NK-92 (cell line): ENCODE measurements around the gene BCDIN3D.
"Not testable (repeated sequence)": the region's sequence is repeated elsewhere in the genome, so short reads cannot be mapped to it uniquely, and the experiment has no call there.

Source experiments
- DNase-seq: peaks from one replicate; lab custom pipeline; 2025; ENCODE audit not compliant: unreplicated experiment; lab: John Stamatoyannopoulos, UW

Gene BCDIN3D

DNA sequence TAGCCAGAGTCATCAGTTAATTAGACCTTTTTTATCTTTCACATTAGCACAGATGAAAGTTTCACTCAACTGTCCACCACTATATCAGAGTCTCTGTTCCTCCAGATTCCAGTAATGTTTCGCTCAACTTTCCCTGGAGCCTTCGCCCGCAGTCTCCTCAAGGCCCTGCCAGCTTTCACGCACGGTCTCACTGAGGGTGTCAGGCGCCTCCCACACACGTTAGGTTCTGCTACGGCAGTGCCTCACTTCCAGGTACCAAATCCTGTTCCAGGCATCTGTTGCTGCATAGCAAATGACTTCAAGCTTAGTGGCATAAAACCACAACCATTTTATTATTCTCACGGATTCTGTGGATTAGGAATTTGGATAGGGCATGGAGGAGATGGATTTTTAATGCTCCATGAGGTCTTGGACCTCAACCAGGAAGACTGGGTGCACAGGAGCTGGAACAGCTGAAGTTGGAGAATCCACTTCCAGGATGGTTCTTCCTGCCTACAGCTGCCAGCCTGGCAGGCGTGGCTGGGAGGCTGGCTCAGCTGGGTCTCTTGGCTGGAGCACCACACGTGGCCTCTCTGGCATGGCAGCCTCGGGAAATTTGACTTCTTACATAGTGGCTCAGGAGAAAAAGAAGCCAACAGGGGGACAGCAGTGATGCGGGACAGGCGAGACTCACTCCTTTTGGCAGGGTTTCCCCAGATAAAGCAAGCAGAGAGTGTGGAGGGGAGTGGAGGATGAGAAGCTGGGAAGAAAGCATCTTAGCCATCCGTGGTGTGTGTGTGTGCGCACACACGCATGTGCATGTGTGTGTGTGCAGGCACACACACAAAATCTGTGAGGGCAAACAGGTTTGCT, 21.3 kb upstream of the BCDIN3D start:
- DNase-seq: no peak

DNA sequence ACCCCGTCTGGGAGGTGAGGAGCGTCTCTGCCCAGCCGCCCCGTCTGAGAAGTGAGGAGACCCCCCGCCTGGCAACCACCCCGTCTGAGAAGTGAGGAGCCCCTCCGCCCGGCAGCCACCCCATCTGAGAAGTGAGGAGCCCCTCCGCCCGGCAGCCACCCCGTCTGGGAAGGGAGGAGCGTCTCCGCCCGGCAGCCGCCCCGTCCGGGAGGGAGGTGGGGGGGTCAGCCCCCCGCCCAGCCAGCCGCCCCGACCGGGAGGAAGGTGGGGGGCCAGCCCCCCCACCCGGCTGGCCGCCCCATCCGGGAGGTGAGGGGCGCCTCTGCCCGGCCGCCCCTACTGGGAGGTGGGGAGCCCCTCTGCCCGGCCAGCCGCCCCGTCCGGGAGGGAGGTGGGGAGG, 18.0 kb upstream of the BCDIN3D start:
- not testable (repeated sequence) for DNase-seq

DNA sequence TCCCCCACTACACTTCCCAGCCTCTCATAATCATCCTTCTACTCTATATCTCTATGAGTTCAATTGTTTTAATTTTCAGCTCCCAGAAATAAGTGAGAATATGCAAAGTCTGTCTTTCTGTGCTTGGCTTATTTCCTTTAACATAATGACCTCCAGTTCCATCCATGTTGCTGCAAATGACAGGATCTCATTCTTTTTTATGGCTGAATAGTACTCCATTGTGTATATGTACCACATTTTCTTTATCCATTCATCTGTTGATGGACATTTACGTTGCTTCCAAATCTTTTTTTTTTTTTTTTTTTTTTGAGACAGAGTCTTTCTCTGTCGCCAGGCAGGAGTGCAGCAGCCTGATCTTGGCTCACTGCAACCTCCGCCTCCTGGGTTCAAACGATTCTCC, 13.0 kb upstream of the BCDIN3D start:
- not testable (repeated sequence) for DNase-seq

DNA sequence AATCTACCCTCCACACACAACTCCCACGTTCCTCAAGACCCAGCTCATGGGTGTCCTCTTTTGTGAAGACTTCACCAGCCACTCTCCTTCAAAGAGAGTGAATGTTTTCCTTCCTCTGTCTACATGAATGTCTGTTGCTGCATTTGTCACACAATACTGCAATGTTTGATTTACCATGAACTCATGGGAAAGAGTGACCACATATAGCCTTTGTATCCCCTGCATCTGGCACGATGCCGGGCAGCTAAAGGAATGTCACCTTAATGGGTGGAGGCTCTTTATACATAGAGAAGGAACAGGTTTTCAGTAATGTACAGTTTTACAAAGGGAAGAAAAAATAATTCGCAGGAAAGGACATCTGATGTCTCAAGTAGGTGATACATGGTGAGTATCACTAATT, 12.1 kb upstream of the BCDIN3D start:
- DNase-seq: no peak

DNA sequence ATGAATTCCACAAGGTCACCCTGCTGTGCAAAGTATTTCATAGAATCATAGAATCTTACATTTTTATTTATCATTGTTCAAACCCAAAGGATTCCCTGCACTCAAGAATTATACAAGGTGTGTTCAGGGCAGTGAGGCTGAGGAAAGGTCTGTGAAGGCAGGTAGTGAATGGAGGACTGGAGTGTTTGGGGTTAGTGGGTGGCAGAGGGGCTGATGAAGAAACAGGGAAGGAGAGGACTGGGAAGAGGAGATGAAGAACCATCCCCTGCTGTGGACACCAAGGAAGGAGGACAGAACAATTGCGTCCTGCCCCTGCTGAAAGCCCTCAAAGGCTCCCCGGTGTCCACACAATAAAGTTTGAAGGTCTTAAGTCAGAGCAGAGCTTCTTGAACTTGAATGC, 10.8 kb upstream of the BCDIN3D start:
- DNase-seq: no peak

DNA sequence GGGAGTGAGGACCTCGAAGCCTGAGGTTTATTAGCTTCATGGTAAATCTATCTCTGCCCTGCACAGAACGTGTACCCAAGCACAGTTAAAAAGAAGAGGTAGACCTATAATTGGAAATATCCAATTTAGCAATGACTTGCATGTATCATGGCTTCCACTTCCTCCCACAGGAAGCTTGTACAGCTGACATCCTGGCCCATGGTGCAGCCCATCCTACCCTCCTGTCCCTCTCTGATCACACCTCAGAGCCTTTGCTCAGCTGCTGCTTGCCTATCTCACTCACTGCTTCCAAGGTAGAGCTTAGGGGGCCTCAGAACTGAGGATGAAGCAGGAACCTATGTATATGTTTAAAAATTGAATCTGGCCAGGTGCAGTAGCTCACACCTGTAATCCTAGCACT, 4.3 kb upstream of the BCDIN3D start:
- no peak for DNase-seq

DNA sequence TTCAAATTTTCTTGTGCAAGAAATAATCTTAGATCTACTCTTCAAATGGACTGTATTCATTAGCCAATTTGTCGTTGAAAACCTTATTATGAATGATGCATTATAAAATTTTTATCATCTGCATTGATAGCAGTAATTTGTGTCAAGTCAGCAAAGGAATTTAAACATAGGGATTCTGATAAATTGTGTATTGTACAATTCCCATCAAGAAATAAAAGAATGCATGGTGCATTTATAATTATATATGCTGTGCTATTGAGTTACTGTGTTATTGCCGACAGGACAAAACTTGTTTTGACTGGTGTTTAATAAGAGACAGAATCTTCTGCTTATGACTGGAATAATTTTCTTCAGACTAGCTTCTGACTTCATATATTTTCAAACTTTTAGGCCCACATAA, 3.1 kb upstream of the BCDIN3D start:
- no peak for DNase-seq

DNA sequence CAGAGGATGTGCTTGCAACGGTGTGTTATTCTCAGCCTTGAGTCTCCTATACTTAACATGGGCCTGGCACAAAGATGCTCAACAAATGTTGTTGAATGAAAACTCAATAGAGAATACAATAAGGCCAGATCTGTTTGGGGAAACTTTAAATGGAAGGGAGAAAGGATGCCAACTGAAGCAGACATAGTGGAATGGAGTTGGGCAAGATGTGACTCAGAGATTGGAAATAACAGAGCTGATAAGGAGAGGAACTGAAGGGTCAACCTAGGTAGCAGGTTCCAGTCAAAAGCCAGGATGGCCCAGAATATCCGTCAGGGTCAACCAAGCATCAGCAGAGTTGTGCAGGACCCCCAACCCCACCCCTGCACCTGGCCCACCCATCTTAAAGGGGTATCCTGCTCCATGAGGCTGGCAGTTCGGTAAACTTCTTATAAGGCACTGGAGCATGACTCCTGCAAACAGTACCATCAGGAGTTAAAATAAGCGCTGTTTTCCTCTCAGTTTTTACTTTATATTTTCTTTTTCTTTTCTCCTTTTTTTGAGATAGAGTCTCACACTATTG, 1.1 kb upstream of the BCDIN3D start:
- no peak for DNase-seq

DNA sequence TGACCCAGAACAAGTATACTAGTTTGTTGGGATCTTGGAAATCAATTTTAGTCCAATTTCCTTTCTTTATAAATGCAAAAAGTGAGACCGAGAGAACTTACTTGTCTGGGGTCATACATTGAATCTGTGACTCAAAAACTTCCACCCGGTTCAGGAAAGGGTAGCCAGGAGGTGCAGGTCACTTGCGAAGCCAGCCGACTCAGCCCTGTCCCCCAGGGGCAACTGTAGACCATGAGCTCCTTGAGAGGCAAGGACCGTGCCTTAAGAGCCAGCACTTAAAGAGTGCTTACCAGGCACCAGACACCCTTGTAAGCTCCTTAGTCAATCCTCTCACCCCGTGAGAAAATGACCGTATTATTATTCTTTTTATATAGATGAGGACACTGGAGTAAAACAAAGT, 505 bp upstream of the BCDIN3D start:
- no peak for DNase-seq

DNA sequence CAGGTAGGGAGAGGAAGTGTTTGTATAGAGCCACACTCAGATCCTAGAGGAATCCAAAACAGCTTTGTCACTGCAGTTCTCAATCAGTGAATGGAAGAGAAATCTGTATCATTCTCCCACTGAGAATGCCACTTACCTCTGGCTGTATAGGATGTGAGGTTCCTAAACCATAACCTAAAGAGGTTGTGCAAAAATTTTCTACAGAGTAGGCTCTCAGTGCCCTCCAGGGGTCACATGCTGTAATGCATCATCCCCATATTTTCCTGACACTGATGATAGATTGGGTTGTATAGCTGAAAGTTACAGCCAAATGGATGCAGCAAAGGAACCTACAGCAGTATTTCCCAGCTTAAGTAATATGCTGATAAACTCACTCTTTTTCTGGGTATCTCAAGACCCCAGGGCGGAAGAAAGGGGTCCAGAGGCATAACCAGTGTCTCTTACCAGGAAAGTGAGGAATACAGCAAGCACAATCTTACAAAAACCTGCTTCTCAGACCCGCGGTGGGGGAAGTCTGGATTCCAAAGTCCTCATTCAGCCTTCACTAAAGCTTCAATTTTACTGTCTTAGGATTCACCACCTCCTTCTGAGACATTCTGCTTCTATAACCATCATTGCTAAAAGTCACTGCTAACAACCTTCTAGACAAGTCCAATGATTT, 3.8 kb downstream of the BCDIN3D start:
- DNase-seq: no peak

DNA sequence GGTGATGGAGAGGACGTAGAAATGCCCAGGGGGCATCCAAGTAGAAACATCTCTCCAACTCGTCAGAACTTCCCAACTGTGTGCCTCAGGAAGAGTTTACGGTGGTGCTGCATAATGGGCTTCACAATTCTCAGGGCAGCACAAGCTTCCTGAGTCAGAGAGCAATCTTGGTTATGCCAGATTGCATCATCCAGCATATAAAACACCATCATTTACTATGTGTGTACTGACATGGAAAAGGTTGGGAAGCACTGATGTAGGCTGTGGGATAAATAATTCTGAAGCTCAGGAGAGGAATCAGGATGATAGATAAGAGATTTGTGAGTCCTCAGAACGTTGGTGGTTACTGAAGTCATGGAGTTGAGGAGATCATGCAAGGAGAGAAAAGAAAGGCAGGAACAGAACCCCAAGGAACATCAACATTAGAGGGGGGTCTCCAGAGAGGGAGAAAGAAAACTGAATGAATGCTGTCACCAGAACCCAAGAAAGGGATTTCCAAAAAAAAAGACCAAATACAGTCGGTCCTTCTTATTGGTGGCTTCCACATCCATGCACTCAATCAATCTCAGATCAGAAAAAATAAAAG, 10.0 kb downstream of the BCDIN3D start:
- DNase-seq: no peak

DNA sequence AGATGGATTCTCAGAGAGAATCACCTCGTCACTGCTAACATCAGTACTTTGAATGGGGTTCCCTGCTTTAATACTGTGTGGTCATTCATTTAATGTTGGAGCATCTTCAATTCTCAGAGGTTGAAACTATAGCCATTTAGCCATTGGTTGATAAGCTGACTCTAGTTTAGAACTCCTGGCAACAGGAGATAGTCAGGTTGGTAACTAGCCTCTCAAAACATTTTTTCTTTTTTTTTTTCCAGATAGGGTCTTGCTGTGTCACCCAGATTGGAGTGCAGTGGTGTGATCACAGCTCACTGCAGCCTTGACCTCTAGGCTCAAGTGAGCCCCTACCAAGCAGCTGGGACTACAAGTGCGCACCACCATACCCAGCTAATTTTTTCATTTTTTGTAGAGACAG, 11.2 kb downstream of the BCDIN3D start:
- DNase-seq: no peak

DNA sequence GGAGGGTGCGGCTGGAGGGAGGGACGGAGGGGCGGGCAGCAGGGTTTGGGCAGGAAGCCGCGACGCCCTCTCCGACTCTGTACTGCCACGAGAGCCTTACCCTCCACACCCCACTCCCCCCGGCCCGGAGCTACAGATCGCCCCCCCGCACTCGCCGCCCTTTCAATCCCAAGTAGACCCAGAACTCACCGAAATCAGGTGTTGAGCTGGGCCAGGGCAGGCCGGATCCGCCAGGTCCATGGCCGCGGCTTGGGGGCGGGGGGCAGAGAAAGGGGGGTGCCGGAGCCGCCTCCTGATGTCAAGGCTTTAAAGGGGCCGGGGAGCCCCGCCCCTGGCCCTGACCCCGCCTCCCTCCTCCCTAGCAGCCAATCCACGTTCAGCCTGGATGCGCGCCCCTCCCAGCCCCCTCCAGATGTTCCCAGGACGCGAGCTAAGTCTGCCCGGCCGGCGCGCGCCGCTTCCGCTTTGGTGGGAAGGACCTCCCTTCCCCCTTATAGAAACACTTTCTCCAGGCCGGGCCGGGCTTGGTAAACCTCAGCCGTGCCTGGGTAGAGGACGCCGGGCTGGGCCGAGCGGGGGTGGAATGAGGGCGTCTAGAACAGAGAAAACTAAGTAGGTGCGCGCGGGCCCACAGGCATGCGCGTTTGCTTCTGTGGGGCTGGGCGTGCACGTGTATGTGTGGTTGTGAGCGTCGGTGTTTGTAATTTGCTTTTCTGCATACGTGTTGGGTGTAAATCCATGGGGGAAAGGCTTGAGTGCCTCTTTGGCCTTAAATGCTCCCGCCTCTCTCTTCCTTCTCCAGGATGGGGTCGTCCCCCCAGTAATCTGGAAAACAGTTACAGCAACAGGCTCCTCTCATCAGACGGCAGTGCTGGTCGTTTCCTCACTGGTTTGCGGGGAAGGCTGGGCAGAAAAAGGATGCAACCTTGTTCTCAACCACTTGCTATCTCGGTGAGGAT, 14.5 kb downstream of the BCDIN3D start, which contains the start of gene NCKAP5L:
Gene NCKAP5L (minus strand): TSS at position 281 of the 959 bp plus-strand sequence. CDS start 24,369 bp downstream, outside the sequence.
- DNase-seq: peak; percentile 63

DNA sequence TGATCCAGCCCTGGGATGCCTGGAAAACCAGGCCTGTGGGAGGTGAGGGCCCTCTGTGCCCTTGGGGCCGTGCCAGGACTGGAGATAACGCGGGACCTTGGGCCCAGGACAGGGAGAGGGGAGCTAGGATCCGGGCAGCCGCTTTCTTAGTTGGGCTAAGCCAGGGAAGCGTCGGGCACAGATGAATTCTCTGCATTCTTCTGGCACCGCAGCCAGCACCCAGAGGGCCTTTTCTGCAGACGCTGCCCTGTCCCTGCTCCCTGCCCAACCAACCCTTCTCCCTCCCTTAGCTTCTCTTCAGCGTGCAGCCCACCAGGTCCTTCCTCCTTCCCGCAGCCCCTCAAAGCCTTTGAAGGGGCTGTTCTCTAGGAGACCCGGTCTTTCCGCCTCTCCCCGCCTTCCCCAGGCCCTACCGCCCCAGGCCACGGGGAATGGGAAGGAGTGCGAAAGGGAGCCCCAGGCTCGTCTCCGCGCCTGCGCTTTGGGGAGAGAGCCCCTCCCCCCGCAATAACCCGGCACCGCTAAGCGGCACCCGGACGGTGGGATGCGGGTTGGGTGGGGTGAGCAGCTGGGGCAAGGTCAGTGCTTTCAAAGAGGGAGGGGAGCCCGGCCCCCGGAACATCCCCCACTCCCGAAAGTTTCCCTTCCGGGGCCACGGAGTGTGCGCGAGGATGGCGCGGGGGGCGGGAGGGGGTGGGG, 15.4 kb downstream of the BCDIN3D start:
- no peak for DNase-seq

DNA sequence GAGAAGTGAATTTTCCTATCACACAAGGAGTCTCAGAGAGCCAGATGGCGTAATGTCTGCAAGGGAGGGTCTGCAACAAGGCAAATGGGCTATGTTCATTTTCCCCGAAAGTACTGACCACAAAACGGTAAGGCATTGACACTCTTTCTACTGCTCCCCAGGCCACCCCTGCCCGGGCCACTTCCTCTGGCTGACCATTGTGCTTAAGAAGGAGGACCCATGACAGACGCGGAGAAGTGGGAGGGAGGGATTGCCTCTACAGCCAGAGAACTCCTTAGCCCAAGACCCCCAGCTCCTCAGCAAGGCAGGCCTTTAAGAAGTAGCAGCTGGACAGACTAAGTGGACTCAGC, 15.9 kb downstream of the BCDIN3D start:
- DNase-seq: no peak

DNA sequence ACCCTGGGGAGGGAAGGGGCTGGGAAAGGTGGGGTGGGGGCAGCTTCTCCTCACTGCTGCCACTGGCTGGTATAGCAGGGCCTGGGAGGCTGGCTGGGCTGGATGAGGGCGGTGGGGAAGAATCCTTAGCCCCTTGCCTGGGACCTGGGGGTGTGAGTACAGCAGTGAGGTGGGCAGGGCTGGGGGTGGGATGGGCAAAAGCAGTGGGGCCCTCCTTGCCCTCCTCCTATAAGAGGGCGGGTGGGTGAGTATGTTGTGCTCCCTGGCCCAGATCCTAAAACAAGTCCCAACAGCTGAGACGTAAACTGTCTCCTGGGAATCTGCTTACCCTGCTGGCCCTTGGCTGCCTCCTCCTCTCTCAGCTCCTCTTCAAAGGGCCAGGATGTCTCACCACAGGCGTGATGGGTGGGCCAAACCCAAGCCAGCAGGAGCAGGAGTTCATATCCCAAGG, 16.9 kb downstream of the BCDIN3D start:
- no peak for DNase-seq

DNA sequence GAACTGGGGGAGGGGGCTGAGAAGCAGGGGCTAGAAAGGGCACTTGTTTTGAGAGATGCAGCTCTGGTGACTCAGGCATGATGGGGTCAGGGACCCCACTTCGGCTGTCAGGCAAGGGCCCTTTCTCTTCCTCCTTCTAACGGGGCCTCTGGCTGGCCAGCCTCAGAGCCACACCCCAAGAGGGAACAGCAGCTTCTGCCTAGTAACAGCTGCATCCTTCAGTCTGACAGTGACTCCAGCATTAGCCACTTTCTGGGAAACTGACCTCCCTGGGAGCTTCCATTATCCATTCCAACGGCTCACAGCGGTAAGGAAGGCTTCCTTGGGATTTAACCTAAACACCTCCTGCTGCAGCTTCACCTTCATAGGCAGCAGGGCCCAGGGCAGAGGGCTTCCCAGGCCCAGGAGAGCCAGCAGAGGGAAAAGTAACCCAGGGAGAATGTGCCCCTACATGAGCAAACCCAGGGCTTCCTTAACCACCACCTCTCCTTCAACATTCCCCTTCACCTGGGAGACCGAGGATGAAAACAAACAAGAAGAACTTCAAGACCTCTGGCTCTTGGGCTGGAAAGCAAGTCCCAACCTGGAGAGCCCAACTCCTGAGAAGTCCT, 17.4 kb downstream of the BCDIN3D start:
- DNase-seq: no peak

DNA sequence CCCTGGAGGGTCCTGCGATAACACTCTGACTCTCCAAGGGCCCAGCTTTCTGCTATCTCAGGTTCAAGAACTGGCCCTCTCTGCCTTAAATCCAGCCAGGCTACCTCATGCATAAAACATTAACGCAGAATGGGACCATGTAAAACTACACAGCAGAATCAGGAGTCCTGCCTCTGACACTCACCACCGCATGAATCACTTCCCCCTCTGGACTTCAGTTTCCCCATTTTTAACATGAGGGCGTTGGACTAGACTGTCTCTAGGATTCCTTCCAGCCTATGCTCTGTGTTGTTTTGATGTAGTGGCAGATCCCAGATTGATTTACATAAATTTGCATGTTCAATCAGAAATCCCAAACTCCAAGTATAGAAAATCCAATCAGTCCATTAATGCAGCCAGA, 18.0 kb downstream of the BCDIN3D start:
- no peak for DNase-seq

DNA sequence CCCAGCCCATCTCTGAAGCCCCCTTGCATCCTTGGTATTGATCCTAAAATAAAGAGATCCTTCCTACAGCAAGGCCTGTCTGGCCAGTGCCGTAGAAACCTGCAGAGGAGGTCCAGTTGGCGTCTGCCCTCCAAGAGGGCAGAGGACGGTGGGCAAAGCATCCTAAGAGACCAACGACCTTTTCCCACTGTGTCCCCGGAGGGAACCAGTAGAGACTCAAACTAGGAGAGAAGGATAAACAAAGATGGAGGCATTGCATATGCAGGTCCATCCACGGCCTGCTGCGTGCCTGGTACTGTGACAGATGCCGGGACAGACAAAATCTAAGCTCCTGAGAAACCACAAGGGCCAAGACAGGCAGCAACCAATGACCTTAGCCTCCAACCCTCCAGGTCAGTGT, 18.5 kb downstream of the BCDIN3D start:
- no peak for DNase-seq

DNA sequence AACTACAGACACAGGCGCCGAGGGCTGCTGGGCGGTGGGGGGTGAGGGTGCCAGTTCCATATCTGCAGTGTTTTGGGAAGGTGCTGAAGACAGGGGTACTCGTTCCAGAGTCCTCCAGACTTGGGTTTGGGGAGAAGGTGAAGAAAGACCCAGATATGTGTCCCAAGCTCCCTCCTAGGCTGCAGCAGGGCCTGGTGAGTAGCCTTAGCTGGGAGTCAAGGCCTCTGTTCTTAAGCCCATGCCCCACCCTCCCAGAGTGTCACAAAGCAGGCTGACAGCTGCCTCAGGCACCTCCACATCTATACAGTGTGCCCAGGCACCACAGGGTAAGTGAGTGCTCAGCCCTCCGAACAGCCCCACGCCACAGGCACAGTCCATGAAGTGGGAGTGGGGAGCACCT, 19.0 kb downstream of the BCDIN3D start:
- DNase-seq: no peak
